AG09309 (cell line): ENCODE results near the gene A2M.

Experiments
- DNase-seq: peaks from one replicate; pipeline ENCODE4 v3.0.0-alpha.2; 2010; ENCODE audit warnings: low read depth
- H3K4me3 ChIP-seq: 2 replicates; pipeline ENCODE4 v1.5.1; 2011; ENCODE audit warnings: mild to moderate bottlenecking, low read depth, low read length, moderate library complexity; ENCODE audit not compliant: control insufficient read depth
- CTCF ChIP-seq: IDR thresholded peaks from 2 replicates; pipeline ENCODE4 v1.5.1; 2011; ENCODE audit warnings: mild to moderate bottlenecking, low read depth, low read length, inconsistent platforms; ENCODE audit not compliant: insufficient read depth, control insufficient read depth; ENCODE audit errors: missing control alignments

Gene A2M

GRCh38 chr12:9123781-9124382, 8.2 kb upstream of the A2M start:
- no peak overlapping the region for H3K4me3 ChIP-seq
- no peak for DNase-seq
- no peak for TF ChIP-seq CTCF

DNA sequence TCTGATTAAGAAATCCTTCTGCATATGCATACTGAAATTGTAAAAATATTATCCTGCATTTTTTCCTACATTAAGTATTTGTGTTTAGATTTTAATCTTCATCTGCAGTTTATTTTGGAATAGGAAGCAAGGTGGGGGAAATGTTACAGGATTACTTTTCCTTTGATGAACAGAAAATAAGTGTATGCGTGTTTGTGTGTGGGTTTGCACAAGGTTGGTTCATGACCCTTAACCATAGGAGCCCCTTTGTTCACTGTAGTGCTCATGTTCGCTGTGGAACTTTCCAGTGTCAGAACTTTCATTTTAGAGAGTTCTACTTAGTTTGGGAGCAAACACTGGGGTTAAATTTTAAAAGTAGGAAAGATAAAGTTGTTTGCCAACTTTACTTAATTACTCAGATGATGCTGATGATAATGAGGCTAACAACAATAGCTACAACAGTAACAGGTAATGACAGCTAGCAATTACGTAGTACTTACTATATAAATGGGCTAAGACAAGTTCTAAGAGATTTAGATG, 6.4 kb upstream of the A2M start:
- DNase-seq, result no peak
- H3K4me3 ChIP-seq, result no peak overlapping the region
- no peak for TF ChIP-seq CTCF

GRCh38 chr12:9120487-9121184, 4.9 kb upstream of the A2M start:
- no peak for TF ChIP-seq CTCF
- DNase-seq, result no peak
- H3K4me3 ChIP-seq, result no peak overlapping the region

- no peak for TF ChIP-seq CTCF
- H3K4me3 ChIP-seq, result no peak overlapping the region
- no peak for DNase-seq
Observed at GRCh38 chr12:9118158-9118557, 2.4 kb upstream of the A2M start.

GRCh38 chr12:9114946-9115345, 773 bp downstream of the A2M start:
- TF ChIP-seq CTCF, result no peak
- DNase-seq, result no peak
- no peak overlapping the region for H3K4me3 ChIP-seq

- H3K4me3 ChIP-seq, result no peak overlapping the region
- no peak for TF ChIP-seq CTCF
- DNase-seq, result no peak
Observed at GRCh38 chr12:9113987-9114309, 1.8 kb downstream of the A2M start.
